Measurements from ENCODE around the gene TSLP.

TSLP gene

GRCh38 chr5:111071413-111071812, at the start of gene TSLP:
TSLP (plus strand) TSS chr5:111071713; CDS start chr5:111071891, 178 bp downstream.
- in situ Hi-C loops (cut with HindIII; ENCODE audit: low sequenced_read_pairs): no loop called here

DNA sequence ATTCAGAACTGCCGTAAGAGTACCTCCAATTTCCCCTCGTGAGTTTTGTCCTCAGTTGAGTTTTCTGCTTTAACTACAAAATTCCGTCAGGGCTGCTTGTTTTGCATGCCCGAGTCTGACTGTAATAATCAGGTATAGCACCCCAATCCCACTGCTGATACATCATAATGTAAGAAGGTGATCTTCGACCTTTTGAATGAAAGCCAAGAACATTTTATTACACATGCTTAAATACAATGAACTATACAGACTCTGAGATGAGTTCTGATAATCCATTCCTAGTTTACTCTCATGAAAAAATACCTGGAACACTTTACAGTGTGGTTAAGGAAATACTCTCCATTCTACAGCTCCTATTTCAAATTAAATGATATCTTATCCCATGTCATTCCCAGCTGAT, 49.2 kb upstream of the TSLP start:
- in situ Hi-C loops (cut with HindIII; ENCODE audit: low sequenced_read_pairs): no loop called here

GRCh38 chr5:111028865-111029264, 42.6 kb upstream of the TSLP start:
- in situ Hi-C loops (cut with HindIII; ENCODE audit: low sequenced_read_pairs): no loop called here

DNA sequence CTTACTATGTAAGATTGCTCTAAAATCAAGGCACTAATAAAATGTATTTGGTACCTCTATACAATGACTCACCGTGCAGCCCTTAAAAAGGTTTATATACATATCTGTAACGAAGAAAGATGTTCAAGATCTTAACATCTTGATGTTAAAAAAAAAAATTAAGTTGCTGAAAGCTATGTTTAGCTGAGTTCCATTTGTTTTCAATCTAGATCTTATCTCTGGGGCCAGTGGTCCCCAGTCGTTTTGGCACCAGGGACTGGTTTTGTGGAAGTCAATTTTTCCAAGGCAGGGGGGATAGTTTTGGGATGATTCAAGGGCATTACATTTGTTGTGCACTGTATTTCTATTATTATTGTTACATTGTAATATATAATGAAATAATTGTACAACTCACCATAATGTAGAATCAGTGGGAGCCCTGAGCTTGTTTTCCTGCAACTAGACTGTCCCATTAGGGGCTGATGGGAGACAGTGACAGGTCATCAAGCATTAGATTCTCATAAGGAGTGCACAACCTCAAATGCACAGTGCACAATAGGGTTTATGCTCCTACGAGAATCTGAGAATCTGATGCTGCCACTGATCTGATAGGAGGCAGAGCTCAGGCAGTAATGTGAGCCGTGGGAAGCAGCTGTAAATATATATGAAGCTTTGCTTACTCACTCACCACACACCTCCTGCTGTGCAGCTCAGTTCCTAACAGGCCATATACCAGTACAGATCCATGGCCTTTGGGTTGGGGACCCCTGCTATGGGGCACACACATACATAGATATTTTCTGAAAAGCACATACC, 27.6 kb upstream of the TSLP start:
- in situ Hi-C loops (cut with HindIII; ENCODE audit: low sequenced_read_pairs): no loop called here

DNA sequence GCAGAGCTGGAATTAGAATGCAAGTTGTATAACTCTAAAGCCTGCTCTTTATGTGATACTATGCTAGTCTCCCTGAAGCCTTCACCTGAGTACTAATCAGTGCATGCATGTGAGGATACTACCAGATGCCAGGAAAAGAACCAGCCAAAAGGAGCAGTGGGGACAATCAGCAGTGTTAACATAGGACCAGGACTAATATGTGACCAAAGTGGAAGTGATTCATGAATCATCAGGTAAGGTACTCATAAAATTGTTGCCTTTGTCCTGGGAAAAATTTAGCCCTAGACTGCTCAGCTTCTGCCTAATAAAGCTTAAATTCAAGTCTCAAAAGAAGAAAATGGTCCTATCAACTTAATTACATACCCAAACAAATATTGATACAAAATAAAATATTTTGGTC, 13.4 kb upstream of the TSLP start:
- in situ Hi-C loops (cut with HindIII; ENCODE audit: low sequenced_read_pairs): no loop called here

GRCh38 chr5:111060169-111060568, 11.3 kb upstream of the TSLP start:
- in situ Hi-C loops (cut with HindIII; ENCODE audit: low sequenced_read_pairs): no loop called here

DNA sequence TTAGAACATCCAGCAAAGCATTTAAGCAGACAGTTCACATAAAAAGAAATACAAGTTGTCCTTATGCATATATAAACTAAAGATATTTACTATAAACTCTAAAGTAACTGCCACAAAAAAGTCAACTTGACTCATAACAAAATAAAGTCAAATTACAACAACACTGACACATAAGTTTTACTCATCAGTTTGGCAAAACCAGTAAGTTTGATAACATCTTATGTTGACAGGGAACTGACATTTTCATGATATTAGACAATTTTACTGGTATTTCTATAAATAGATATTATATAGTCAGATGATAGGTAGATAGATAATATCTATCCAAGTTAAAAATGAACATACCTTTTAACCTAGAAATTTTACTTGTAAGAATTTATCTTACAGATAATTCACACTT, 9.9 kb upstream of the TSLP start:
- in situ Hi-C loops (cut with HindIII; ENCODE audit: low sequenced_read_pairs): no loop called here

- in situ Hi-C loops (cut with HindIII; ENCODE audit: low sequenced_read_pairs): no loop called here
Observed at GRCh38 chr5:111063709-111064322, 7.7 kb upstream of the TSLP start.

- in situ Hi-C loops (cut with HindIII; ENCODE audit: low sequenced_read_pairs): no loop called here
Observed at GRCh38 chr5:111066261-111066938, 5.1 kb upstream of the TSLP start.

GRCh38 chr5:111068213-111068612, 3.3 kb upstream of the TSLP start:
- in situ Hi-C loops (cut with HindIII; ENCODE audit: low sequenced_read_pairs): no loop called here

DNA sequence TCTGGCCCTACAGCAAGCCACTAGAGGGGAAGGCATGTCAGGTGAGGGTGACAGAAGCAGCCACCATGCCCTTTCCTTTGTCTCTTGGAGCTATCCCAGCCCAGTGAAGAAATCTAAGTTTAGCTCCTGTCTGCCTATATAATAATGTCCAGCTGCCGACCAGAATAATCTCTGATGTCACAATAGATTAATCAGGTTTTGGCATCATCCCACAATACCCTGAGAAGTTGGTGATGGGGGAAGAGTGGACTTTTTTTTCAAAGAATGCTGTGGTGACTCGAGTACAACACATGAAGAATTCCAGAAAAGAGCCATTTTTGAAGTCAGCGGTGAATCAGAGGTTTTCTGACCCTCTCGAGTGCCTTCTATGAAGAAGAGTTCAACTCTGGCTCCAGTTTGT, 1.7 kb upstream of the TSLP start:
- in situ Hi-C loops (cut with HindIII; ENCODE audit: low sequenced_read_pairs): no loop called here

- in situ Hi-C loops (cut with HindIII; ENCODE audit: low sequenced_read_pairs): no loop called here
Observed at GRCh38 chr5:111070272-111071134, 1.0 kb upstream of the TSLP start.

DNA sequence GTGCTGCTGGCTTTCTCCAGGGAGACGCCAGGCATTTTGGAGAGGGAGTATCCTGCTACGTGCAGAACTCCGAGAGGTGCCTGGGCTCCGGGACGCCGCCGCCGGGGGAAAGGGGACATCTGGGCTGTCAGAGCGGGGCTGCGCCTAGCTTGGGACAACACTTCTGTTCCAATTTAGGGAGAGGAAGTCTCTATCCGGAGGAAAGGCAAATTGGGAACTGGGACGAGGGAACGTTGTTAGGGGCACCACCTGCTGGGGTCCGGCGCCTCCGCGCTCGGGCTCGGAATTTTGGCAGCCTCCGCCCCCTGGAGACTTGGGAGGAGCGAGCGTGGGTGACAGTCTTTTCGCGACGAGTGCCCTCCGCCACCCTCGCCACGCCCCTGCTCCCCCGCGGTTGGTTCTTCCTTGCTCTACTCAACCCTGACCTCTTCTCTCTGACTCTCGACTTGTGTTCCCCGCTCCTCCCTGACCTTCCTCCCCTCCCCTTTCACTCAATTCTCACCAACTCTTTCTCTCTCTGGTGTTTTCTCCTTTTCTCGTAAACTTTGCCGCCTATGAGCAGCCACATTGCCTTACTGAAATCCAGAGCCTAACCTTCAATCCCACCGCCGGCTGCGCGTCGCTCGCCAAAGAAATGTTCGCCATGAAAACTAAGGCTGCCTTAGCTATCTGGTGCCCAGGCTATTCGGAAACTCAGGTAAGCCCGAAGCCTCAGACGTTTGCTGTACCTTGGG, 1.6 kb downstream of the TSLP start:
- in situ Hi-C loops (cut with HindIII; ENCODE audit: low sequenced_read_pairs): no loop called here

GRCh38 chr5:111074244-111074643, 2.7 kb downstream of the TSLP start:
- in situ Hi-C loops (cut with HindIII; ENCODE audit: low sequenced_read_pairs): no loop called here

GRCh38 chr5:111075520-111075919, 4.0 kb downstream of the TSLP start:
- in situ Hi-C loops (cut with HindIII; ENCODE audit: low sequenced_read_pairs): no loop called here

DNA sequence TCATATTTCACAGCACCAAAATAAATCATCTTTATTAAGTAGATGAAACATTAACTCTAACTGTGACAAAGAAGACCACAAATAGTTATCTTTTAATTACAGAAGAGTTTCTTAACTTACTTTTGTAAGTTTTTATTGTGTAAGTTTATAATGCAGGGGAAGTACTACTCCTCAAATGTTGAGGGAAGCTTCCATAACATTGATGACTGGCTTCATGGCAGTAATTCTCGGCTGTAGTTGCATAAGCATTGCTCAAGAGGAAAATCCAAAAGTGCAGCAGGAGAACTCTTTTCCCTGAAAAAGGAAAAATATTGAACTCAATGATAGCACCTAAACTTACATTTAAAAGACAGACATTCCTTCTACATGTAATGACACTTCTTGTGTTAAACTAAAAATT, 4.6 kb downstream of the TSLP start:
- in situ Hi-C loops (cut with HindIII; ENCODE audit: low sequenced_read_pairs): no loop called here

DNA sequence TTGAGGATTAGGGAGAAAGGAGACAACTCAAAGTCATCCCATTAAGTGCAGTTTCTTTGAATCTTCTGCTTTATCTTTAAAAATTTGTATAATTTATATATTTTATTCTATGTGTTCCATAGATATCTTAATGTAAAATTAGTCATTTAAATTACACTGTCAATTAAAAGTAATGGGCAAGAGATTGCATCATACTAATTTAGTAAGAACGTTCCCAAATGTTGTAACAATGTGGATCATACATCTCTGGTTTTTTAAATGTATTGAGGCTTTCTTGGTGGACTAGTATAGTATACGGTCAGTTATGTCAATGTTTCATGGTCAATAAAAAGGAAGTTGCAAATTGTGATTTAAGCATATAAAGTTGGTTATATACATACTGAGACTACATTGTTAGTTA, 6.2 kb downstream of the TSLP start:
- in situ Hi-C loops (cut with HindIII; ENCODE audit: low sequenced_read_pairs): no loop called here

DNA sequence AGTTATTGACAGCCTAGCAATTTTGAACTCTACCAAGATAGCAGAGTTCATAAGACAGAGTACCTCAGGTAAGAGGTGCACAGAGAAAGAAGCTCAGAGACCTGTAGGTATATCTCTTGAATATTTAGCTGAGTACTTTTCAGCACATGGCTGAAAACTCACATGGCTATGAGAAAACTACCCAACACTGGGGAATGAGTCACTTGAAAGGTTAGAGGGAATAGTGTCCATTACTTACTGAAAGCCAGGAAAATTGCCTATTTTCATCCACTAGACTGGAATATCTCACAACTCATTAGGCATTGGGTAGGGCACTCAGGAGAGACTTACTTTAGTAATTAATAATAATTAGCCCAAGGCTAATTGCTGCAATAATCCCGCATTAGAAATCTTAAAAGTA, 8.3 kb downstream of the TSLP start:
- in situ Hi-C loops (cut with HindIII; ENCODE audit: low sequenced_read_pairs): loop anchor here (5.0 kb wide), 1 partner anchor 37 kb away; no protein-coding TSS in a partner anchor

GRCh38 chr5:111083323-111083722, 11.8 kb downstream of the TSLP start:
- in situ Hi-C loops (cut with HindIII; ENCODE audit: low sequenced_read_pairs): loop anchor here (5.0 kb wide), 1 partner anchor 34 kb away; no protein-coding TSS in a partner anchor

Measured in endothelial cell of hepatic sinusoid (primary cell).